ENCODE results near the gene SHANK2. TPM values are rescaled to one million over a fixed set of nuclear protein-coding genes. Genes with fewer than 3 reads are reported as not detected.

Gene SHANK2
- total and polyA plus RNA-seq, 2 of the 4 experiments (the other 2 are of a cell fraction), result 1.6 to 2.2 TPM

DNA sequence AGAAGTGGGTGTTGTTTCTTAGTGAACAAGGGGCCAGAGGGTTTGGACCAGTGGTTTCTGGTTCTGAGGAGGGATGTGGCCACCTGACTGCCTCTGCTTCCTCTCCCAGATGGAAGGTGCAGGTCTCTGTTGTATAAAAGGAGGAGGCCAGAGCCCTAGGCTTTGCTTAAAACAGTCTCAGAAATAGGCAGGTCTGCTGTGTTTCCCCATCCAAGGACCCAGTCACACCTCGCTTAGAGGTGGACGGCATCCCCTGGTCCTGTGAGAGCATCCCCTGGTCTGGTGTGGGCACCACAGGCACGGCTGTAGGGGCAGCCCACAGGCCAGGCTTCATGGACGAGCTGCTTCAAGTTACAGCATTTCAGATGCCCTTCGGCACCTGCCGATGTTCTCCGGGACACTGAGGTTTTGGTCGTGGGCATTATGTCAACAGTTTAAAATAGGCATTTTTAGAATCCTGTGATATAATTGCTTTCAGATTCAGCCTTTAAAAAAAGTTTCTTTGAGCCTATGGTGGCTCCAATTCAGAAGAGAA lies 45.7 kb upstream of the SHANK2 start:
- DNase-seq, result no peak
- Histone ChIP-seq H2BK20ac (ENCODE audit: low read depth, low read length) (peak overlapping the region; percentile 99), H4K20me1 (ENCODE audit: insufficient read depth, low read length) (no peaks in the 10 kb centered on the region), H2BK15ac (ENCODE audit: low read depth, low read length) (peak overlapping the region; percentile 81; the same call in 2 of the 3 replicates), H2AK5ac (ENCODE audit: low read depth, low read length) (peak overlapping the region; percentile 97), H3K4me3 (ENCODE audit: insufficient read depth, low read depth, low read length) (no peak overlapping the region), H2BK120ac (ENCODE audit: low read depth, low read length) (peak overlapping the region; percentile 100), H3K79me1 (ENCODE audit: low read depth in 1 of 2, low read length in 2 of 2) (no peaks in the 10 kb centered on the region), H3K36me3 (ENCODE audit: control insufficient read depth, insufficient read depth, low read length) (no peaks in the 10 kb centered on the region), H3K4me2 (ENCODE audit: low read depth, low read length) (no peak overlapping the region), H4K5ac (ENCODE audit: low read depth, low read length) (peak overlapping the region; percentile 81), H3K56ac (ENCODE audit: extremely low read depth, insufficient read depth, low read length) (no peak overlapping the region), H3K4ac (ENCODE audit: low read depth, low read length) (peak overlapping the region; percentile 100), H4K91ac (ENCODE audit: insufficient read depth, low read depth, low read length) (peak overlapping the region; percentile 99), H2BK5ac (ENCODE audit: low read depth, low read length, poor library complexity, severe bottlenecking) (peak overlapping the region; percentile 96), H2AK9ac (replicated peaks; ENCODE audit: low read depth, low read length, poor library complexity) (peak overlapping the region; percentile 74), H3K9me3 (ENCODE audit: control insufficient read depth, insufficient read depth, low read length) (no peaks in the 10 kb centered on the region), H3K27ac (ENCODE audit: insufficient read depth, low read length) (peak overlapping the region; percentile 27), H3K4me1 (ENCODE audit: control insufficient read depth, insufficient read depth, low read length) (peaks cover 32% of the 10 kb centered on the region), H4K8ac (ENCODE audit: low read depth in 2 of 2, low read length in 2 of 2) (peak overlapping the region; percentile 41 to 99), H2AFZ (replicated peaks; ENCODE audit: low read length, poor library complexity) (peak overlapping the region; percentile 26), H3K9me1 (ENCODE audit: insufficient read depth, low read length) (peaks cover 14% of the 10 kb centered on the region), H3K18ac (ENCODE audit: low read depth, low read length) (peak overlapping the region; percentile 92), H3K14ac (replicated peaks; ENCODE audit: low read depth, low read length) (peak overlapping the region; percentile 2; the same call in 1 of the 2 replicates), H3K9ac (ENCODE audit: low read depth, low read length) (no peak overlapping the region), H3K23ac (ENCODE audit: low read depth, low read length) (no peak overlapping the region), H3K27me3 (ENCODE audit: control insufficient read depth, insufficient read depth, low read length) (no peaks in the 10 kb centered on the region)
- intact Hi-C loops (cut with micrococcal nuclease), result no loop called here
- POLR2A ChIA-PET (ENCODE audit: unreplicated experiment), result no interaction called here
- dilution Hi-C loops (cut with HindIII; ENCODE audit: low sequenced_read_pairs, unreplicated experiment), result no loop called here
- WGBS, 2 experiments (ENCODE audit: extremely low coverage in 2 of 2, insufficient read length in 1 of 2), result 84% methylated on average over 4 of the region's 8 CpGs; no CpG with 5 or more reads in 1 of the 2 experiments
- ATAC-seq (ENCODE audit: low read depth), result no peak
- no peak for TF ChIP-seq POLR2A (IDR thresholded peaks at IDR 0.05; ENCODE audit: low read depth, low read length)
- TF ChIP-seq CEBPB (IDR thresholded peaks at IDR 0.05; ENCODE audit: low read depth, low read length), result no peak
- TF ChIP-seq CHD1 (IDR thresholded peaks at IDR 0.05; ENCODE audit: low read depth, low read length), result no peak
- no peak for TF ChIP-seq MXI1 (IDR thresholded peaks at IDR 0.05; ENCODE audit: borderline replicate concordance, low read depth, low read length)
- no peak for TF ChIP-seq NFE2L2 (IDR thresholded peaks at IDR 0.05; ENCODE audit: low read depth, low read length)
- TF ChIP-seq MAFK (IDR thresholded peaks at IDR 0.05; ENCODE audit: low read depth, low read length), result no peak
- no peak for TF ChIP-seq BHLHE40 (IDR thresholded peaks at IDR 0.05; ENCODE audit: low read depth, low read length)
- no peak for TF ChIP-seq USF2 (IDR thresholded peaks at IDR 0.05; ENCODE audit: low read depth, low read length)
- TF ChIP-seq, protein P1, sequence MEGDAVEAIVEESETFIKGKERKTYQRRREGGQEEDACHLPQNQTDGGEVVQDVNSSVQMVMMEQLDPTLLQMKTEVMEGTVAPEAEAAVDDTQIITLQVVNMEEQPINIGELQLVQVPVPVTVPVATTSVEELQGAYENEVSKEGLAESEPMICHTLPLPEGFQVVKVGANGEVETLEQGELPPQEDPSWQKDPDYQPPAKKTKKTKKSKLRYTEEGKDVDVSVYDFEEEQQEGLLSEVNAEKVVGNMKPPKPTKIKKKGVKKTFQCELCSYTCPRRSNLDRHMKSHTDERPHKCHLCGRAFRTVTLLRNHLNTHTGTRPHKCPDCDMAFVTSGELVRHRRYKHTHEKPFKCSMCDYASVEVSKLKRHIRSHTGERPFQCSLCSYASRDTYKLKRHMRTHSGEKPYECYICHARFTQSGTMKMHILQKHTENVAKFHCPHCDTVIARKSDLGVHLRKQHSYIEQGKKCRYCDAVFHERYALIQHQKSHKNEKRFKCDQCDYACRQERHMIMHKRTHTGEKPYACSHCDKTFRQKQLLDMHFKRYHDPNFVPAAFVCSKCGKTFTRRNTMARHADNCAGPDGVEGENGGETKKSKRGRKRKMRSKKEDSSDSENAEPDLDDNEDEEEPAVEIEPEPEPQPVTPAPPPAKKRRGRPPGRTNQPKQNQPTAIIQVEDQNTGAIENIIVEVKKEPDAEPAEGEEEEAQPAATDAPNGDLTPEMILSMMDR (conservative IDR thresholded peaks at IDR 0.05; ENCODE audit: low read depth, low read length), result no peak
- TF ChIP-seq RCOR1 (IDR thresholded peaks at IDR 0.05; ENCODE audit: insufficient replicate concordance, low read length), result no peak
- TF ChIP-seq FOS (IDR thresholded peaks at IDR 0.05; ENCODE audit: low read depth, low read length), result no peak
- BruUV-seq (replicated peaks), result no TSS peak
- in situ Hi-C loops (cut with MboI; ENCODE audit: low sequenced_read_pairs), result no loop called here
- CTCF ChIA-PET, result no interaction called here
